Fibroblast of pulmonary artery (primary cell): ENCODE measurements around the gene KCNA10.

Experiments
- DNase-seq: peaks from one replicate; pipeline ENCODE4 v3.0.0-alpha.2; 2010; ENCODE audit warnings: low read depth
- H3K4me3 ChIP-seq: replicated peaks from 2 replicates; pipeline ENCODE4 v1.5.1; 2011; ENCODE audit warnings: low read depth, mild to moderate bottlenecking, control low read depth, low read length, moderate library complexity
- CTCF ChIP-seq: IDR thresholded peaks from 2 replicates; pipeline ENCODE4 v1.5.1; 2011; ENCODE audit warnings: mild to moderate bottlenecking, control low read depth, low read length, inconsistent platforms; ENCODE audit errors: missing control alignments

The KCNA10 gene

GRCh38 chr1:110476028-110476765 lies 42.8 kb downstream of the KCNA10 start:
- no peak for TF ChIP-seq CTCF
- peak; percentile 18 for DNase-seq
- H3K4me3 ChIP-seq: no peak overlapping the region

GRCh38 chr1:110475362-110476027 lies 43.5 kb downstream of the KCNA10 start:
- TF ChIP-seq CTCF: no peak
- DNase-seq: no peak
- H3K4me3 ChIP-seq: no peak overlapping the region

GRCh38 chr1:110474444-110474843 lies 44.5 kb downstream of the KCNA10 start:
- no peak for DNase-seq
- no peak for TF ChIP-seq CTCF

GRCh38 chr1:110472546-110472945 lies 46.4 kb downstream of the KCNA10 start:
- DNase-seq: no peak
- no peak overlapping the region for H3K4me3 ChIP-seq
- TF ChIP-seq CTCF: no peak

More at GRCh38 chr1:110474444-110474843, 44.5 kb downstream of the KCNA10 start:
- no peak overlapping the region for H3K4me3 ChIP-seq

- no peak overlapping the region for H3K4me3 ChIP-seq
- TF ChIP-seq CTCF: no peak
Observed at GRCh38 chr1:110471131-110471530, 47.8 kb downstream of the KCNA10 start.

More at GRCh38 chr1:110471131-110471530, 47.8 kb downstream of the KCNA10 start:
- no peak for DNase-seq
